ENCODE data around the gene NWD2.
"Not testable (repeated sequence)": the region's sequence is repeated elsewhere in the genome, so short reads cannot be mapped to it uniquely, and the experiment has no call there.

The NWD2 gene

DNA sequence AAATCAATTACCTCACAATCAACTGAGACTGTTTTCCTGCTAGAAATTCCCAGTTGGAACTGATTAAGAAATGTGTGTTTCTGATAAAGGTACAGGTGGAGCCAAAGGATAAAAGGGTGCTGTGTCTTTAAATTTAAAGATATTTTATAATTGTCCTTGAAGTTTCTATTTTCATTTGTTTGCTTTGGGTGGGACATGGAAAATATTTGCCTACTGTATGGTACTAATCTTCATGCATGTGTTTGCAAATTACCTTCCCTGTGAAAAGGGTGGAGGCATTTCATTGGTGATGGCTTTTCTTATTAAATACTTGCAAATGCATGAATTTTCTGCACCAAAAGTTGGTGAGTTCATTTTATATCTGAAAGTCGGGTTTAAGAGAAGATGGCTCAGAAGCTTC, 225.7 kb downstream of the NWD2 start:
- no peak for DNase-seq (ENCODE audit: low spot score)

DNA sequence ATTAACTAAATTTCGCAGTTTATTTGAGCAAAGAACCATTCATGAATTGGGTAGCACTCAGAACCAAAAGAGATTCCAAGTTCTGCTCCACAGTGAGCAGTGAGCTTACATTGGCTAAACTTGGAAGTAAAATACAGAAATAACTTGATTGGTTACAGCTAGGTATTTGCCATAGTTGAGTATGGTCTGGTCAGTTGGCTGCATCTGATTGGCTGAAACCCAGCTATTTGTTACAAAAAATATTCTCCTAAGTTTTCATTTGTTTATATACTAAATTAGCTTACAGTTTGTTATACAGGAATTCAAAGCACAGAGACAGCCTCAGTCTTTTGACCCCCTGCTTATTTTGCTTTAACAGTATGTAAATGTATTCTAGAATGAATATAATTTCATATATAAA, 226.6 kb downstream of the NWD2 start:
- DNase-seq (ENCODE audit: low spot score) = no peak

DNA sequence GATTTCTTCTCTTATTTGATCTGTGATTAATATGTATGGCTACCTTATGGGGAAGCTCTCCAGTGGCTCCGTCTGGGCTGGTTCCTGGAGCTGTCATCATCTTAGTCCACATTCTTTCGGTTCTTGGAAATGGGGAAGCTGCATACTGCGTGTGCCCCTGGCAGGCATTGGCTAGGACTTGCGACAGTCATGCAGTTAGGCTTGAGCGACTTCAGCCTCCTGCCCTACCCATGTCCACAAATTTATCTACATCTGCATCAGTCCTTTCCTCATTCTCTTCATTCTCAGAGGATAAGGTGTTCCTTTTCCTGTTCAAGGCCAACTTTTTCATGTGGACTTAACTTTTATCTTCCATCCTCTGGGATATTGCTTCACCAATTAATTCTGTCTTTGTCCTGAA, 227.4 kb downstream of the NWD2 start:
- DNase-seq (ENCODE audit: low spot score) = no peak

DNA sequence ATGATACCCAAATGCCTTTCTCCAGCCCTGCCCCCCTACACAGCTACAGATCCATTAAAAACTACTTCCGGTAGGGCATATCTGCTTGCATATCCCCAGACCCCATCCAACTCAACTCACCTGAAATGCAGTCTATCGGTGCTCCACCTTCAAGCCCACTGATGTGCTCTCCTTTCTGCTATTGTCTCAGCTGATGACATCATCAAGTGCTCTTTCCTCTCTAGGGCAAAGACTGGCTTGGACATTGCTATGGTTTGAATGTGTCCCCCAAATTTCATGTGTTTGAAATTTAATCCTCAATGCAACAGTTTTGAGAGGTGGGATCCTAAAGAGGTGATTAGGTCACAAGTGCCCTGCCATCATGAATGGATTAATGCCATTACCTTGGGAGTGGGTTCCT, 229.3 kb downstream of the NWD2 start:
- DNase-seq (ENCODE audit: low spot score) = no peak

DNA sequence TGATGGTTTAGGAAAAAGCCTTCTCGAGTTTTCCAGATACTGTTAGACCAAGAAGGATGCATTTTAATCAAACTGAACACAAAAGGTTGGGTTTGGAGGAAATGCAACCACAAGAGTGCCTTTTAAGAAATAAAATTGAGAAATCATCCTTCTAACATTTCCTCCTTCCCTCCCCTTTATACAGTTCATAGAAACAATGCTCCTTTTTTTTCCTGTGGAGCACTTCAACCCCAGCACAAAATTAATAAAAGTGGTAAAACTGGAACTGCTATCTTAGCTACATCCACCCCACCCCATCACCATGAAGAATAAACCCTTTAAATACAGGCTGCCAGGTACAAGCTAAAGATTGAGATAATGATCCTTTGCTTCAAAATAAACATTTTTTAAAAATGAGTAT, 230.5 kb downstream of the NWD2 start:
- DNase-seq (ENCODE audit: low spot score) = no peak

DNA sequence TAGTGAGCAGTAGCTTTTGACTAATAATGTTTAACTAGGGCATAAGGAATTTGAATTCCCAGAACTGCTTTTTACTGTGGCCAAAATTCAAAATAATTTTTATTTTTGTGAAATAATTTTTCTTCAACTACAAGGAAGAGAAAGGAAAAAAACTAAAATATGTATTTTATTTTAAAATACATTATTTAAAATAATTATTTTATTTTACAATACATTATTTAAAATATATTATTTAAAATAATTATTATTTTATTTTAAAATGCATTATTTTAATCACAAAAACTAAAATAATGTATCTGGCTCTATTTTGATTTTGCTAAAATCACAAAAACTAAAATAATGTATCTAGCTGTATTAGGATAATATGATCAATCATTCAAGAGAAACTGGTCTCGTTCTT, 231.2 kb downstream of the NWD2 start:
- no peak for DNase-seq (ENCODE audit: low spot score)

DNA sequence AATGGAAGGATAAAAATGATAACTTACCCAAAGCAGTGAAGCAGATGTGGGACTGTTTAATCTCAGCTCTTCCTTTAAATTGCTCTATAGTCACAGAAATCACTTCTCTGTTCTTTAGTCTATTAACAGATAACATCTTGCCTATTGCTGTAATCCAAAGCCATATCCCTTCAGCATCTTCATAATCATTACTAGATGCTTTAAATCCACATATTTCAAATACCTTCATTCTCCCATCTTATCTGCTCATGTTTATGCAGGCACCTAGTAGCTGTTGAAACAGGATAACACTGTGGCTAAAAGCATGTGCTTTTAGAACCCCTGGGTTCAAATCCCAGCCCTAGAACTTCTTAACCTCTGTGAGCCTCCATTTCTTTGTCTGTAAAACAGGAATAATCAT, 231.7 kb downstream of the NWD2 start:
- no peak for DNase-seq (ENCODE audit: low spot score)

DNA sequence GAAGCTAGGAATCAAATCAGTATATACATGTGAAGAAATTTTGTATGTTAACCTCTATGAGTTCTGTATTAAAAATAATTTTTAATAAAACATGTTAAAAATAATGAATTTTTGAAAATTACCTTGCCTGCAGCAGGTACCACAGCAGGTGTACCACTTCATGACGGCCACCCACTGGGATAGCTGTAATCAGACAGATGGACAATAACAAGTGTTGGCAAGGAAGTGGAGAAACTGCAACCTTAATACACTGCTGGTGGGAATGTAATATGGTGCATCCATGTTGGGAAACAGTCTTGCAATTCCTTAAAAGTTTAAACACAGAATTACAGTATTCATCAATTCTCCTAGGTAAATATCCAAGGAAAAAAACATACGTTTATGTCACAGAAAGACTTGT, 232.1 kb downstream of the NWD2 start:
- DNase-seq (ENCODE audit: low spot score) = no peak

DNA sequence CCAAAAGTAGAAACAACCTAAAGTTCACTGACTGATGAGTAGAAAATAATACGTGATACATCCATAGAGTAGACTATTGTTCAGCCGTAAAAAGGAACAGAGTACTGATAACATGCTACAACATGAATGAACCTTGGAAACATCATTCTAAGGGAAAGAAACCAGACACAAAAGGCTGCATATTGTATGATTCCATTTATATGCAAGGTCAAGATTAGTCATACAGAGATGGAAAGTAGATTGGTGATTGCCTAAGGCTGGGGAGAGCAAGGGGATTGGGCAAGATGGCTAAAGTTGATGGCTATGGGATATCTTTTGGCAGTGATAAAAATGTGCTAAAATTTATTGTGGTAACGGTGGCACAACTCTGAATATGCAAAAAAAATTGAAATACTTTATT, 232.6 kb downstream of the NWD2 start:
- DNase-seq (ENCODE audit: low spot score) = no peak

DNA sequence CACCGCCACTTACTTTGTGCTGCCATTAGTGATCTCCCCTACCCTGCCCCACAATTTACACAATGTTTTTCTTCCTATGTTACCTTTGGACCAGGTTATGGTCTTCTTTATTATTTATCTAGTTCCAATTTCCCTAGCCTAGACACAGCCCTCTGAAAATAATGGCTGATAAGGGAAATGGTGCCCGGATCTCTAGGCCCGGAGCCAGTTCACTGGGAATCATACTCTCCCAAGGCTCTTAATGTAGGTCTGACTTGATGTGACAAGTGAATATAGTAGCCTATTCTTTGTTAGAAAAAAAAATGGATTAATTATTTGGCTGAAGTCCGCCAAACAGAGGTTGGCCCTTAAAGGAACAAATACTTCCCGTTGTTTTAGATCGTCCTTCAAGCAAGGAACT, 233.6 kb downstream of the NWD2 start:
- no peak for DNase-seq (ENCODE audit: low spot score)

DNA sequence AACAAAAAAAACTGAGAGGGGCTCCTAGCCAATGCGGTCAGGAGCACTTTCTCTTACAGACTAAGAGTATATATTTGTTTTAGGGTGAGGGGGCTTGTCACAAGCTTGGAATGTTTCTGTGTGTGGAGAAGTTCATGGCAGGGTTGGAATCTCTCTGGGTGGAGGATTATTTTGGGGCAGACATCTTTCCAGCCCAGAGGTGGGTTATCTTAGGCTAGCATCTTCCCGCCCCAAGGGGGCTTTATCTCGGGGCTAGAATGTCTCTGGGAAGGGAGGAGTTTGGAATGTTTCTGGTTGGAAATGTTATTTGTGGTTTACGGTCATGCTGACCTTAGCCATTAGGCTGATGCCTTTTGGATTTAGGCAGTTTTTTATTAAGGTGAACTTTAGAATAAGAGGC, 236.0 kb downstream of the NWD2 start:
- DNase-seq (ENCODE audit: low spot score) = no peak

DNA sequence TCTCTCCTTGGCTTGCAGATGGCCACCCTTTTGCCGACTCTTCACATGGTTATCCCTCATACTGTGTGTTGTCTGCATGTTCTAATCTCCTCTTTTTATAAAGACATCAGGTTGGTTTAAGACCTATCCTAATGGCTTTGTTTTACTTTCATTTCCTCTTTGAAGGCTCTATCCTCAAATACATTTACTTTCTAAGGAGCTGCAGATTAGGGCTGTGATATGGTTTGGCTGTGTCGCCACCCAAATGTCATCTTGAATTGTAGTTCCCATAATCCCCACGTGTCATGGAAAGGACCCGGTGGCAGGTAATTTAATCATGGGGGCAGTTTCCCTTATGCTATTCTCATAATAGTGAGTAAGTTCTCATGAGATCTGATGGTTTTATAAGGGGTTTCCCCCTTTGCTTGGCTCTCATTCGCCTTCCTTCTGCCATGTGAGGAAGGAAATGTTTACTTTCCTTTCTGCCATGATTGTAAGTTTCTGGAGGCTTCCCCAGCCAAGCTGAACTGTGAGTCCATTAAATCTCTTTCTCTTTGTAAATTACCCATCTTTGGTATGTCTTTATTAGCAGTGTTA, 237.1 kb downstream of the NWD2 start:
- no peak for DNase-seq (ENCODE audit: low spot score)

DNA sequence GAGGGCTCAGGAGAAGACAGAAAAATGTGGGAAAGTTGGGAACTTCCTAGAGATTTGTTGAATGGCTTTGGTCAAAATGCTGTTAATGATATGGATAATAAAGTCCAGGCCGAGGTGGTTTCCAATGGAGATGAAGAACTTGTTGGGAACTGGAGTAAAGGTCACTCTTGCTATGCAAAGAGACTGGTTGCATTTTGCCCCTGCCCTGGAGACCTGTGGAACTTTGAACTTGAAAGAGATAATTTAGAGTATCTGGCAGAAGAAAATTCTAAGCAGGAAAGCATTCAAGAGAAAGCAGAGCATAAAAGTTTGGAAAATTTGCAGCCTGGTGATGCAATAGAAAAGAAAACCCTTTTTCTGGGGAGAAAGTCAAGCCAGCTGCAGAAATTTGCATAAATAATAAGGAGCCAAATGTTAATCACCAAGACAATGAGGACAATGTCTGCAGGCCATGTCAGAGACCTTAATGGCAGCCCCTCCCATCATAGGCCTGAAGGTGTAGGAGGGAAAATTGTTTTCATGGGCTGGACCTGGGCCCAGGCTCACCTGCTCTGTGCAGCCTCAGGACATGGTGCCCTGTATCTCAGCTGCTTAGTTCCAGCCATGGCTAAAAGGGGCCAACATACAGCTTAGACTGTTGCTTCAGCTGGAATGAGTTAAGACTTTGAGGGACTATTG, 237.8 kb downstream of the NWD2 start:
- DNase-seq (ENCODE audit: low spot score) = no peak

DNA sequence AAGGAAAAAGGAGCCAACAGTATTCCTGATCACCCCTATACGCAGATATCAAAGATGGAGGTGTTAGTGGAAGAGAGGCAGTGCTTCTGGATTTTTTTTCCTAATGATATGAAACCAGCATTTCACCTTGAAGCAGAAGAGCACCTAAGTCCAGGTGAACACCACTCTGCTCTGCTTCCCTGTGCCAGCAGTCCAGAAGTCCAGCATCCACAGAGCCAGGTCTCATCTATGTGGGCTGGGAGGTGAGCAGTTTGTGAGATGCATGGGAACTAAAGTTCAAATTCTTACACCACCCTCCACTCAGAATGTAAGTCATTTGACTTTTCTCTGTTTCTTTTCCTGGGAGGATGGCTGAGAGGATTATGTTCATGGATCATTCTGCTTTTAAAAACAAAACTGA, 239.1 kb downstream of the NWD2 start:
- no peak for DNase-seq (ENCODE audit: low spot score)

DNA sequence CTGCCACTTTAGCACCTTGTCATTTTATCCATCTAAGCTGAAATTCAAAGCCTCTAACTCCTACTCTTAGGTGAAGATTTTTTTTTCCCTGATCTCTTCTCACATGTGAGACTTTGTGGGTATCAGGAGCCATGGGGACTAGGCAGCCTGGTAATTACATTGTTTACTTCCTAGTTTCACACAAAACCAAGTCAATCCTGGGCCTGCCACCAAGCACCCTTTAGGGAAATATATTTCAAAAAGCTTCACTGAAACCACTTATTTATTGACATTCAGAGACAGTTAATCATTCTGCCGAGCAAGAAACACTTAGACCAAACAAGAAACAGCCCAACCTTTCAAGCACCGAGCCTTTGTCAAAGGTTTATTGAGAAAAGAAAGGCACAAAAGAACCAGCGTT, 241.6 kb downstream of the NWD2 start:
- DNase-seq (ENCODE audit: low spot score) = no peak

DNA sequence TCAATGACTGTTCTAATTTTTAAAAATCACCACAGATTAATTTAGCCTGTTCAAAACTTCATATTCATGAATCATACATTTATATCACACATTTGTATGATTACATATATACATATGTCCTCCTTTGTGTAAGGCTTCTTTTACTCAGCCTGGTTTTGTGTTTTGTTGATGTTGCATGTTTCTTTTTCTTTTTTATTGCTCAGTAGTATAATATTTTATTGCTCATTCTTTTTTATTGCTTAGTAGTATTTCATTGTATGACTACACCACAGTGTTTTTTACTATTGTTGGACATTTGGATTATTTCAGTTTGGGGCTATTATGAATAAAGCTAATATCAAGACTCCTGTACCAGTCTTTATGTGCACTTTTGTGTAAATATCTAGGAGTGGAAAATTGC, 243.1 kb downstream of the NWD2 start:
- DNase-seq (ENCODE audit: low spot score) = no peak

DNA sequence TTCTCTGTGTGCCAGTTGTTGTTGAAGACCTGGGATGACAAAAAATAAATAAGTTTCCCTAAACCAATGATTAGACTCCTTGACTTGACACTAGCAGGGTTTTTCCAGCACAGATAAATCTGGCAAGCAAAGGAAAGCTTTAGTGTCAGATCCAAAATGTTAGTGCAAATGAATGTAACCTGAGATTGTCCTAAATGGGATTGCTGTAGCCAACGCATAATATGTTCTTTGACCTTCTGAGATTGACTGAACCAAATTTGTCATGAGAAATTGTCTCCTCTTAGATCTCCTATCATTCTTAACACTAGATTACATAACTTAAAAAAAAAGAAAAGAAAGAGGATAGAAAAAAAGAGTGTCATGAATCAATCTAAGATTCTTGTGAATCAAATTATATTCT, 245.2 kb downstream of the NWD2 start:
- no peak for DNase-seq (ENCODE audit: low spot score)

DNA sequence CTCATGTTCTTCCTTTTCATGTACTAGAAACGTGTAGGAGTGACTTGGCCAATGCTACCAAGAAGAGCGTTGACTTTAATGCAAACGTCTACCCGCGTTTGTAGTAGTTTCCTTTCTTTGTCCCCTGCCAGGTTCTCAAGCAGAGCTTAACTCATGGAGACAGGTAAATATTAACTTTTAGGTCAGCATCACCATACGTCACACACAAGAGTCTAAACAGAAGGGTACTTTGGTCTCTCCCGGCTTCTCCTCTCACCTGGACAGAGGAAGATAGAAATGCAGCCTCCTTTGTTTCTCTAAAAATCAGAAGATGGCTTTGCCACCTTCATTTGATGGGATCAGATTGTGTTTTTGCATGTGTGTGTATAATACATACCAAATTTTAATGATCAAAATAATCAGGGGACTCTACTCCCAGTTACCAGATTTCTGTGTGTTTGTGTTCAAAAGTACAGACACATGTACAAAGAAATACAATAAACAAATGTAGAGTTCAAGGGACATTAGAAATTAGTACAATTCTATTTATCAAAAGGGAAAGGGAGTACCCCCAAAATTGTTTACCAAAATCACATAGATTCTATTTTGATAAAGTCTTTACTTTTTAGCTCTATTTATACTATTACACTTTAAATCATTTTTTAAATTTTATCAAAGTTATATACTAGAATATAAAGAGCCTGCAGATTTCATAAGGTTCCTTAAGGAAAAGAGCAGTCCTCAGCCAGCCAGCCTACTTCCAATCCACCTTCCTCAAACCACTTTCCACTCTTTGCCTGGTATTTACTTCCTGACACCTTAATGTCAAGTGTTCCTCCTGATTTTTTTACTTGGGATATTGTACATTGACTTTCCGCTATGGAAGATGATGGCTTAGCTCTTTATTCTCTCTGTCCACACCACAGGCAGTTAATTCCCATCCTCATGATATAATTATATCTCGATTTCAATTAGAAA, 246.1 kb downstream of the NWD2 start:
- DNase-seq (ENCODE audit: low spot score) = no peak

DNA sequence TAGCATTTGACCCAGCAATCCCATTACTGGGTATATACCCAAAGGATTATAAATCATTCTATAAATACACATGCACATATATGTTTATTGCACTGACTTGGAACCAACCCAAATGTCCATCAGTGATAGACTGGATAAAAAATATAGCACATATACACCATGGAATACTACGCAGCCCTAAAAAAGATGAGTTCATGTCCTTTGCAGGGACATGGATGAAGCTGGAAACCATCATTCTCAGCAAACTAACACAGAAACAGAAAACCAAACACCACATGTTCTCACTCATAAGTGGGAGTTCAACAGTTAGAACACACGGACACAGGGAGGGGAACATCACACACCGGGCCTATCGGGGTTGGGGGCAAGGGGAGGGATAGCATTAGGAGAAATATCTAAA, 250.8 kb downstream of the NWD2 start:
- DNase-seq (ENCODE audit: low spot score) = not testable (repeated sequence)

All from hepatic stellate cell (primary cell).